K562 (cell line): ENCODE results near the gene FPR1. TPM values are rescaled to one million over a fixed set of nuclear protein-coding genes. Genes with fewer than 3 reads are reported as not detected.

Experiments used
- ATAC-seq: fragments of 200-7000 bp; cut with Tn5 transposase; 3 replicates; pipeline ENCODE4 v1.9.1; 2020; ENCODE audit warnings: moderate library complexity
- BruUV-seq: library from RNA; stranded (reverse); fragments of 400-500 nt; replicated peaks from 2 replicates; lab custom pipeline; 2021; lab: Mats Ljungman, UMichigan
- CTCF ChIA-PET: fragments of 300-600 bp; formaldehyde crosslinking; extraction: SDS; loops from one replicate; lab custom pipeline; 2021; ENCODE audit warnings: low intra/inter-chr PET ratio; lab: Yijun Ruan, JAX
- POLR2A ChIA-PET: fragments of 300-600, 350-650 bp; sonication (Branson Sonifier 250); formaldehyde crosslinking; extraction: SDS; loops from one replicate; lab custom pipeline; 2021; ENCODE audit warnings: antibody characterized with exemption, inconsistent platforms; lab: Yijun Ruan, JAX
- DNase-seq, 4 experiments: peaks; one replicate each; pipeline versions ENCODE4 v3.0.0 to v3.0.0-alpha.2; 2011 to 2018; ENCODE audit warnings: low spot score in 3 of 4, mixed read lengths in 3 of 4; ENCODE audit errors: extremely low read depth in 1 of 4
- FAIRE-seq: peaks from 2 replicates; lab custom pipeline; 2011; peaks lifted over from hg19 to GRCh38; lab: Jason Lieb, UNC
- H2AFZ ChIP-seq: 2 replicates; pipeline ENCODE4 v1.6.0; 2011; ENCODE audit warnings: low read depth, low read length, control low read depth, inconsistent platforms
- H3K27ac ChIP-seq: fragments of 200-600 bp; 3 replicates; pipeline ENCODE4 v1.8.0; 2011; ENCODE audit warnings: low read depth, mild to moderate bottlenecking, control low read depth, inconsistent platforms, low read length, moderate library complexity, mixed read lengths; ENCODE audit errors: extremely low read depth
- H3K27me3 ChIP-seq, 2 experiments: fragments of 300-600 bp in 1 of 2; 2 replicates in 1 of 2; 3 replicates in 1 of 2; pipeline versions ENCODE4 v1.6.0 to v1.8.0; 2011; ENCODE audit warnings: inconsistent platforms in 2 of 2, low read length in 2 of 2, mild to moderate bottlenecking in 1 of 2, mixed read lengths in 1 of 2, moderate library complexity in 1 of 2; ENCODE audit not compliant: control insufficient read depth in 2 of 2, insufficient read depth in 2 of 2
- H3K36me3 ChIP-seq: fragments of 300-600 bp; 3 replicates; pipeline ENCODE4 v1.8.0; 2011; ENCODE audit warnings: mild to moderate bottlenecking, low read length, inconsistent platforms; ENCODE audit not compliant: control insufficient read depth, insufficient read depth
- H3K4me1 ChIP-seq, 2 experiments: fragments of 200-600 bp in 1 of 2; replicated peaks in 1 of 2; 2 replicates in 1 of 2; 3 replicates in 1 of 2; pipeline versions ENCODE4 v1.5.1 to v1.8.0; 2011; ENCODE audit warnings: inconsistent platforms in 2 of 2, low read length in 2 of 2, mild to moderate bottlenecking in 1 of 2, mixed read lengths in 1 of 2, moderate library complexity in 1 of 2; ENCODE audit not compliant: control insufficient read depth in 2 of 2, insufficient read depth in 2 of 2
- H3K4me2 ChIP-seq: 2 replicates; pipeline ENCODE4 v1.6.1; 2011; ENCODE audit warnings: low read length, control low read depth, inconsistent platforms, mixed read lengths; ENCODE audit not compliant: insufficient read depth
- H3K4me3 ChIP-seq: fragments of 200-600 bp; sonication (generic), shearing (Covaris generic); 2 replicates; pipeline ENCODE4 v1.5.1; 2016; ENCODE audit warnings: control low read depth, inconsistent platforms
- H3K79me2 ChIP-seq: fragments of 200-600 bp; 3 replicates; pipeline ENCODE4 v1.8.0; 2011; ENCODE audit warnings: low read length, inconsistent platforms; ENCODE audit not compliant: control insufficient read depth, insufficient read depth
- H3K9ac ChIP-seq, 2 experiments: 2 replicates each; pipeline versions ENCODE4 v1.6.0 to v1.6.1; 2011; ENCODE audit warnings: low read depth in 2 of 2, low read length in 2 of 2, control low read depth in 1 of 2, inconsistent platforms in 1 of 2, mild to moderate bottlenecking in 1 of 2, mixed read lengths in 1 of 2; ENCODE audit not compliant: insufficient read depth in 1 of 2
- H3K9me1 ChIP-seq: one replicate; pipeline ENCODE4 v1.6.0; 2011; ENCODE audit warnings: inconsistent platforms, mild to moderate bottlenecking, low read length, moderate library complexity; ENCODE audit not compliant: control insufficient read depth, insufficient read depth
- H3K9me3 ChIP-seq: replicated peaks from 2 replicates; pipeline ENCODE4 v1.5.1; 2011; ENCODE audit warnings: low read depth, low read length, inconsistent platforms; ENCODE audit not compliant: control insufficient read depth, insufficient read depth
- H4K20me1 ChIP-seq: replicated peaks from 2 replicates; pipeline ENCODE4 v1.6.1; 2011; ENCODE audit warnings: low read length, inconsistent platforms, mixed read lengths; ENCODE audit not compliant: control insufficient read depth, insufficient read depth
- CHCHD3 ChIP-seq: fragments of 250-450 bp; sonication (Bioruptor Pico); IDR thresholded peaks from 2 replicates; pipeline ENCODE4 v2.1.2; 2022; ENCODE audit warnings: mild to moderate bottlenecking
- NBN ChIP-seq: fragments of 450-650 bp; IDR thresholded peaks from 2 replicates; pipeline ENCODE4 v1.6.1; 2016; ENCODE audit warnings: low read depth, mild to moderate bottlenecking
- NFE2 ChIP-seq: IDR thresholded peaks from 2 replicates; pipeline ENCODE4 v1.6.1; 2014; ENCODE audit warnings: antibody characterized with exemption, low read depth
- PYGO2 ChIP-seq: fragments of 450-650 bp; IDR thresholded peaks from 2 replicates; pipeline ENCODE4 v1.6.1; 2016; ENCODE audit warnings: mild to moderate bottlenecking, missing genetic modification characterization, moderate library complexity, missing compliant biosample characterization
- SMARCE1 ChIP-seq: fragments of 450-650 bp; IDR thresholded peaks from 2 replicates; pipeline ENCODE4 v1.7.1; 2016; ENCODE audit warnings: mild to moderate bottlenecking
- VEZF1 ChIP-seq: fragments of 200-800 bp; sonication (Bioruptor generic); IDR thresholded peaks from 2 replicates; pipeline ENCODE4 v1.6.1; 2017; ENCODE audit warnings: missing genetic modification characterization, missing compliant biosample characterization
- ZNF175 ChIP-seq: fragments of 200-800 bp; sonication (Bioruptor generic); IDR thresholded peaks from 2 replicates; pipeline ENCODE4 v1.6.1; 2016; ENCODE audit warnings: low read depth, mild to moderate bottlenecking, missing genetic modification characterization, missing compliant biosample characterization
- ZNF212 ChIP-seq: fragments of 450-650 bp; formaldehyde crosslinking; IDR thresholded peaks from 2 replicates; pipeline ENCODE4 v1.4.0; 2020; ENCODE audit warnings: mild to moderate bottlenecking
- ZNF274 ChIP-seq: IDR thresholded peaks from 2 replicates; pipeline ENCODE4 v1.6.1; 2011; ENCODE audit warnings: low read depth, mild to moderate bottlenecking, low read length, moderate library complexity, borderline replicate concordance
- ZNF561 ChIP-seq: fragments of 450-650 bp; formaldehyde crosslinking; conservative IDR thresholded peaks from 2 replicates; pipeline ENCODE4 v1.4.0; 2020; ENCODE audit warnings: mild to moderate bottlenecking, moderate library complexity
- ZNF583 ChIP-seq: fragments of 250-450 bp; sonication (Bioruptor Pico); IDR thresholded peaks from 2 replicates; pipeline ENCODE4 v1.4.0; 2020
- ZNF589 ChIP-seq: fragments of 200-800 bp; sonication (Bioruptor generic); IDR thresholded peaks from 2 replicates; pipeline ENCODE4 v1.6.1; 2016; ENCODE audit warnings: low read depth, missing genetic modification characterization, missing compliant biosample characterization
- ZNF644 ChIP-seq: fragments of 200-800 bp; sonication (Bioruptor generic); IDR thresholded peaks from 2 replicates; pipeline ENCODE4 v1.6.1; 2016; ENCODE audit warnings: low read depth, missing genetic modification characterization, missing compliant biosample characterization
- ZNF77 ChIP-seq: fragments of 250-450 bp; sonication (Bioruptor Pico); IDR thresholded peaks from 2 replicates; pipeline ENCODE4 v1.5.0; 2020
- WGBS: fragments of 100-300 bp; shearing (Covaris generic); methylation state at CpG from one replicate; pipeline ENCODE4 v1.1.6; 2016; ENCODE audit warnings: low coverage, mixed read lengths; ENCODE audit not compliant: insufficient coverage; ENCODE audit errors: missing lambda C conversion rate; 5-methylcytosine and 5-hydroxymethylcytosine counted together
- in situ Hi-C: fragments of 300-500 bp; cut with MboI; formaldehyde crosslinking; loops from 4 replicates; pipeline ENCODE4 v1.15.0; 2018; ENCODE audit warnings: inconsistent platforms, mixed read lengths
- intact Hi-C: fragments of 100-400 bp; cut with micrococcal nuclease; formaldehyde crosslinking; loops from 2 replicates; pipeline ENCODE4 v1.14.2; 2022
- polyA plus RNA-seq, 8 experiments: library from polyadenylated mRNA; depleted of rRNA in 4 of 8; stranded (reverse) in 5 of 8; unstranded in 3 of 8; fragments of >200 nt; fragmentation: Nextera tagmentation in 2 of 8; fragmentation: Illumina TruSeq in 1 of 8; extraction: Ambion mirVana in 2 of 8; extraction: Trizol in 1 of 8; gene quantifications; 2 replicates each; pipeline versions ENCODE4 v1.2.1 to v1.2.3, GENCODE V29; 2011 to 2014; ENCODE audit warnings: inconsistent platforms in 1 of 8, missing spikeins in 1 of 8
- total RNA-seq, 7 experiments: library from RNA; depleted of rRNA in 6 of 7; stranded (reverse); fragments of >200 nt in 6 of 7; fragmentation: Illumina TruSeq in 2 of 7; extraction: Trizol in 2 of 7; gene quantifications; 2 replicates each; pipeline versions ENCODE4 v1.2.1 to v1.2.3, GENCODE V29; 2011 to 2021; ENCODE audit warnings: low replicate concordance in 1 of 7
- TF ChIP-seq, protein P1 (sequence below): fragments of 250-450 bp; sonication (Bioruptor Pico); IDR thresholded peaks from 2 replicates; pipeline ENCODE4 v1.4.0; 2020; ENCODE audit warnings: mild to moderate bottlenecking
- TF ChIP-seq, protein P2 (sequence below), 2 experiments: fragments of 250-450 bp in 1 of 2; fragments of 450-650 bp in 1 of 2; sonication (Bioruptor Pico) in 1 of 2; IDR thresholded peaks; 2 replicates each; pipeline versions ENCODE4 v1.6.1 to v1.8.0; 2016 to 2021; ENCODE audit warnings: mild to moderate bottlenecking in 2 of 2, moderate library complexity in 2 of 2, missing compliant biosample characterization in 1 of 2, missing genetic modification characterization in 1 of 2

FPR1 gene
- total and polyA plus RNA-seq, 9 of the 15 experiments (the other 6 are each of a cell fraction or from before 2014, with no cell fraction given): 0.06 to 0.25 (median 0.14) TPM; not detected in 4

- H3K4me3 ChIP-seq: no peak overlapping the region
- POLR2A ChIA-PET: no interaction called here
- ATAC-seq: no peak
- H2AFZ ChIP-seq: no peak overlapping the region
- no peak overlapping the region for H3K9ac ChIP-seq
- H3K79me2 ChIP-seq: no peaks in the 10 kb centered on the region
- no peak for DNase-seq
- H3K27ac ChIP-seq: no peak overlapping the region
- TF ChIP-seq ZNF589 (CRISPR knock-in tag) (no peak), CHCHD3 (CRISPR knock-in tag) (no peak), NBN (no peak), PYGO2 (tag) (no peak), ZNF175 (CRISPR knock-in tag) (no peak), SMARCE1 (no peak), ZNF561 (CRISPR knock-in tag) (no peak), ZNF77 (no peak), ZNF644 (tag) (no peak), ZNF583 (no peak), ZNF212 (no peak), VEZF1 (CRISPR knock-in tag) (no peak), NFE2 (no peak), ZNF274 (no peak)
- TF ChIP-seq, protein P1, sequence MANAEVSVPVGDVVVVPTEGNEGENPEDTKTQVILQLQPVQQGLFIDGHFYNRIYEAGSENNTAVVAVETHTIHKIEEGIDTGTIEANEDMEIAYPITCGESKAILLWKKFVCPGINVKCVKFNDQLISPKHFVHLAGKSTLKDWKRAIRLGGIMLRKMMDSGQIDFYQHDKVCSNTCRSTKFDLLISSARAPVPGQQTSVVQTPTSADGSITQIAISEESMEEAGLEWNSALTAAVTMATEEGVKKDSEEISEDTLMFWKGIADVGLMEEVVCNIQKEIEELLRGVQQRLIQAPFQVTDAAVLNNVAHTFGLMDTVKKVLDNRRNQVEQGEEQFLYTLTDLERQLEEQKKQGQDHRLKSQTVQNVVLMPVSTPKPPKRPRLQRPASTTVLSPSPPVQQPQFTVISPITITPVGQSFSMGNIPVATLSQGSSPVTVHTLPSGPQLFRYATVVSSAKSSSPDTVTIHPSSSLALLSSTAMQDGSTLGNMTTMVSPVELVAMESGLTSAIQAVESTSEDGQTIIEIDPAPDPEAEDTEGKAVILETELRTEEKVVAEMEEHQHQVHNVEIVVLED (CRISPR knock-in tag): no peak
- TF ChIP-seq, protein P2, sequence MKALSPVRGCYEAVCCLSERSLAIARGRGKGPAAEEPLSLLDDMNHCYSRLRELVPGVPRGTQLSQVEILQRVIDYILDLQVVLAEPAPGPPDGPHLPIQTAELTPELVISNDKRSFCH (CRISPR knock-in tag; IDR thresholded peaks at IDR 0.05): no peak
- TF ChIP-seq, protein P2 (tag; IDR thresholded peaks at IDR 0.05): no peak
- BruUV-seq: no TSS peak
- in situ Hi-C loops: loop anchor here (10.0 kb wide), 1 partner anchor 355 kb away; no protein-coding TSS in a partner anchor
- CTCF ChIA-PET: no interaction called here
- H3K4me1 ChIP-seq: peaks cover 7 to 56% of the 10 kb centered on the region in 2 experiments; a peak in 4 of 5 replicates
- H3K36me3 ChIP-seq: no peaks in the 10 kb centered on the region
- H4K20me1 ChIP-seq: no peaks in the 10 kb centered on the region
- H3K4me2 ChIP-seq: no peak overlapping the region
- intact Hi-C loops: loop anchor here (10.0 kb wide), 1 partner anchor 355 kb away; no protein-coding TSS in a partner anchor
- FAIRE-seq: no peak
- 48% methylated on average over 2 of the region's 2 CpGs for WGBS
- no peaks in the 10 kb centered on the region for H3K27me3 ChIP-seq
- H3K9me1 ChIP-seq: no peaks in the 10 kb centered on the region
- no peaks in the 10 kb centered on the region for H3K9me3 ChIP-seq
Observed at GRCh38 chr19:51780270-51780669, 28.6 kb upstream of the FPR1 start.
